ENCODE data around the gene TNNT3.

GRCh38 chr11:1894759-1895158 lies 24.7 kb upstream of the TNNT3 start:
- TF ChIP-seq GATA3 (IDR thresholded peaks at IDR 0.05; ENCODE audit: low read depth, low read length): no peak
- no peak for TF ChIP-seq GATA2 (IDR thresholded peaks at IDR 0.05; ENCODE audit: low read depth, low read length)
